Adrenal gland (tissue), 12 donors: Measurements from ENCODE around the gene NEMP1. TPM values are rescaled to one million over a fixed set of nuclear protein-coding genes. Genes with fewer than 3 reads are reported as not detected.
"Not testable (repeated sequence)": the region's sequence is repeated elsewhere in the genome, so short reads cannot be mapped to it uniquely, and the experiment has no call there.

ENCODE experiments used
- DNase-seq, 7 donors: peaks; one replicate each; pipeline ENCODE4 v3.0.0-alpha.2; 2019 to 2020
- H3K27ac ChIP-seq, 5 donors: fragments of 200-600 bp; sonication (generic) in 4 of 5; 1 replicate in 3 of 5; 2 replicates in 2 of 5; pipeline versions ENCODE4 v1.5.1 to v1.8.0; 2016 to 2020; ENCODE audit warnings: mild to moderate bottlenecking in 1 of 5
- H3K27me3 ChIP-seq: fragments of 200-600 bp; 2 replicates; pipeline ENCODE4 v1.8.0; 2021
- H3K36me3 ChIP-seq, 2 donors: fragments of 200-600 bp; replicated peaks in 1 of 2; 1 replicate in 1 of 2; 2 replicates in 1 of 2; pipeline versions ENCODE4 v1.5.1 to v1.8.0; 2018 to 2022
- H3K4me1 ChIP-seq, 2 donors: fragments of 200-600 bp; replicated peaks in 1 of 2; 1 replicate in 1 of 2; 2 replicates in 1 of 2; pipeline versions ENCODE4 v1.5.1 to v1.8.0; 2018 to 2021
- H3K4me3 ChIP-seq, 4 donors: fragments of 200-600 bp; sonication (generic) in 3 of 4; one replicate each; pipeline ENCODE4 v1.5.1; 2016 to 2018
- H3K9me3 ChIP-seq, 3 donors: fragments of 200-600 bp; sonication (generic) in 1 of 3; replicated peaks in 1 of 3; 1 replicate in 2 of 3; 2 replicates in 1 of 3; pipeline versions ENCODE4 v1.5.1 to v1.8.0; 2016 to 2021
- POLR2A ChIP-seq, 2 donors: fragments of 450-650 bp; IDR thresholded peaks; one replicate each; pipeline ENCODE4 v1.6.1; 2017; ENCODE audit warnings: antibody characterized with exemption in 2 of 2, mild to moderate bottlenecking in 2 of 2, moderate library complexity in 1 of 2
- WGBS, 4 donors: extraction: QIAGEN DNeasy Blood & Tissue Kit in 2 of 4; methylation state at CpG; one replicate each; pipeline versions ENCODE4 v1.1.5 to v1.1.7; 2013 to 2017; 5-methylcytosine and 5-hydroxymethylcytosine counted together
- intact Hi-C, 2 donors: fragments of 100-400 bp; cut with DNase I; formaldehyde crosslinking; loops; one replicate each; pipeline versions ENCODE4 v1.14.1 to v1.15.0; 2022 to 2023
- polyA plus RNA-seq, 3 donors: library from polyadenylated mRNA; stranded (reverse); fragments of 200-250 nt in 2 of 3; fragments of 350-450 nt in 1 of 3; fragmentation: Illumina TruSeq in 1 of 3; extraction: RNeasy Lipid Tissue Mini Kit (QIAGEN cat#74804) in 1 of 3; gene quantifications; one replicate each; pipeline ENCODE4 v1.2.3, GENCODE V29; 2013 to 2014
- total RNA-seq, 9 donors: library from RNA; depleted of rRNA in 4 of 9; stranded (reverse); fragments of >200 nt in 4 of 9; fragments of 120-200 nt in 1 of 9; fragmentation: NEBNext Ultra II Directional in 1 of 9; extraction: Animal tissue kit (Norgen Biotek cat#: 25700) in 1 of 9; gene quantifications; one replicate each; pipeline versions ENCODE4 v1.1.0 to v1.2.4, GENCODE V29; 2013 to 2023
- TF ChIP-seq, protein P1 (sequence below), 6 experiments: fragments of 450-650 bp in 4 of 6; fragments of 200-600 bp in 2 of 6; sonication (generic) in 1 of 6; IDR thresholded peaks; 1 replicate in 5 of 6; 2 replicates in 1 of 6; pipeline versions ENCODE4 v1.5.1 to v1.8.0; 2016 to 2021; ENCODE audit warnings: antibody characterized with exemption in 6 of 6, mild to moderate bottlenecking in 2 of 6, moderate library complexity in 1 of 6
- donor health status: healthy with polysubstance abuse.
- donor health status: Bipolar disorder and iron deficiency.
- donor health status: DM: yes; HTN: yes; CAD: no.
- donor health status: DM: no; HTN: no; CAD: no.
- donor health status: DM: no; HTN: no; CAD: no.
- donor health status: DM: yes; HTN: yes; CAD: no.

NEMP1 gene
- total and polyA plus RNA-seq, 12 donors, result 2.7 to 16.4 (median 7.6) TPM

DNA sequence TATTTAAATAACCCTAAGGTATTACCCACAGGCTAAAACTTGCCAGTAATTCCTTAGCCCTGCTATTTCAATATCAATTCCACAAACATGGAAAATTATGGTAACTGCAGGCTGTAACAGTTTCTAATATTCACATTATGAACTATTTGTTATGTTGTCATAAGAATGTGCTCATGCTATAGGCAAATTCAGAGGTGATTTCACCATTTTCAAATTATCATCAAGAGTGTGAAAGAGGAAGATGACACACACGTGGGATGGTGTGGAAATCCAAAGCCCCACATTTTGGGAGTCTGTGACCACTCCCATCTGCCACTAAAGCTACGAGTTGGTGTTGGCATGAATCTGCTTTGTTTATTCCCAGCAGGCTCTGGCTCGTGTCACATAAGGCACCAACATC, 22.8 kb downstream of the NEMP1 start:
- Histone ChIP-seq H3K36me3 (peaks cover 0 to 15% of the 10 kb centered on the region in 2 donors), H3K27ac (peak overlapping the region in 1 of 5 donors; percentile 75), H3K4me3 (no peak overlapping the region), H3K9me3 (no peaks in the 10 kb centered on the region), H3K27me3 (no peaks in the 10 kb centered on the region), H3K4me1 (no peaks in the 10 kb centered on the region)
- intact Hi-C loops, result loop anchor here in 1 of 2 donors (5.0 kb wide), 1 partner anchor 44 kb away; no protein-coding TSS in a partner anchor
- WGBS, 4 donors, result 62 to 70% (median 68%) methylated on average over 3 of the region's 3 CpGs
- DNase-seq, result peak in 1 of 7 donors; percentile 46
- TF ChIP-seq POLR2A (IDR thresholded peaks at IDR 0.05), result no peak
- TF ChIP-seq, protein P1, sequence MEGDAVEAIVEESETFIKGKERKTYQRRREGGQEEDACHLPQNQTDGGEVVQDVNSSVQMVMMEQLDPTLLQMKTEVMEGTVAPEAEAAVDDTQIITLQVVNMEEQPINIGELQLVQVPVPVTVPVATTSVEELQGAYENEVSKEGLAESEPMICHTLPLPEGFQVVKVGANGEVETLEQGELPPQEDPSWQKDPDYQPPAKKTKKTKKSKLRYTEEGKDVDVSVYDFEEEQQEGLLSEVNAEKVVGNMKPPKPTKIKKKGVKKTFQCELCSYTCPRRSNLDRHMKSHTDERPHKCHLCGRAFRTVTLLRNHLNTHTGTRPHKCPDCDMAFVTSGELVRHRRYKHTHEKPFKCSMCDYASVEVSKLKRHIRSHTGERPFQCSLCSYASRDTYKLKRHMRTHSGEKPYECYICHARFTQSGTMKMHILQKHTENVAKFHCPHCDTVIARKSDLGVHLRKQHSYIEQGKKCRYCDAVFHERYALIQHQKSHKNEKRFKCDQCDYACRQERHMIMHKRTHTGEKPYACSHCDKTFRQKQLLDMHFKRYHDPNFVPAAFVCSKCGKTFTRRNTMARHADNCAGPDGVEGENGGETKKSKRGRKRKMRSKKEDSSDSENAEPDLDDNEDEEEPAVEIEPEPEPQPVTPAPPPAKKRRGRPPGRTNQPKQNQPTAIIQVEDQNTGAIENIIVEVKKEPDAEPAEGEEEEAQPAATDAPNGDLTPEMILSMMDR (IDR thresholded peaks at IDR 0.05), result no peak

DNA sequence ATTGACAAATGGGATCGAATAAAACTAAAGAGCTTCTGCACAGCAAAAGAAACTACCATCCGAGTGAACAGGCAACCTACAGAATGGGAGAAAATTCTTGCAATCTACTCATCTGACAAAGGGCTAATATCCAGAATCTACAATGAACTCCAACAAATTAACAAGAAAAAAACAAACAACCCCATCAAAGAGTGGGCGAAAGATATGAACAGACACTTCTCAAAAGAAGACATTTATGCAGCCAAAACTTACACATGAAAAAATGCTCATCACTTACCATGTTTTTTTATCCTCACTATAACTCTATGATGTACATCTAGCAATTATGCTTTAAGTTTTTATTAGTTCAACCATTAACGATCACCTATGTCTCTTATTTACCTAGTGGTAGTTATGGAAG, 24.7 kb downstream of the NEMP1 start:
- H3K4me3 ChIP-seq, H3K9me3 ChIP-seq, H3K36me3 ChIP-seq, DNase-seq, intact Hi-C loops, H3K27me3 ChIP-seq, H3K4me1 ChIP-seq, H3K27ac ChIP-seq: not testable (repeated sequence)
- 94 to 98% (median 96%) methylated on average over 4 of the region's 4 CpGs for WGBS, 4 donors

DNA sequence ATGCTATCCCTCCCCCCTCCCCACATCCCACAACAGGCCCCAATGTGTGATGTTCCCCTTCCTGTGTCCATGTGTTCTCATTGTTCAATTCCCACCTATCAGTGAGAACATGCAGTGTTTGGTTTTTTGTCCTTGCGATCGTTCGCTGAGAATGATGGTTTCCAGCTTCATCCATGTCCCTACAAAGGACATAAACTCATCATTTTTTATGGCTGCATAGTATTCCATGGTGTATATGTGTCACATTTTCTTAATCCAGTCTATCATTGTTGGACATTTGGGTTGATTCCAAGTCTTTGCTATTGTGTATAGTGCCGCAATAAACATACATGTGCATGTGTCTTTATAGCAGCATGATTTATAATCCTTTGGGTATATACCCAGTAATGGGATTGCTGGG, 25.4 kb downstream of the NEMP1 start:
- WGBS, 4 donors, result 97 to 100% (median 98%) methylated on average over 4 of the region's 4 CpGs
- H3K27me3 ChIP-seq, H3K9me3 ChIP-seq, H3K36me3 ChIP-seq, H3K4me1 ChIP-seq, intact Hi-C loops, H3K4me3 ChIP-seq, H3K27ac ChIP-seq: not testable (repeated sequence)
- peak in 1 of 7 donors; percentile 4 for DNase-seq

GRCh38 chr12:57051011-57051410, 27.6 kb downstream of the NEMP1 start:
- Histone ChIP-seq H3K9me3 (no peaks in the 10 kb centered on the region), H3K27me3 (no peaks in the 10 kb centered on the region), H3K4me3 (no peak overlapping the region), H3K27ac (no peak overlapping the region), H3K36me3 (no peaks in the 10 kb centered on the region), H3K4me1 (no peaks in the 10 kb centered on the region)
- intact Hi-C loops, result no loop called here
- WGBS, 4 donors, result 89 to 100% (median 97%) methylated on average over 1 of the region's 1 CpG
- no peak for TF ChIP-seq POLR2A (IDR thresholded peaks at IDR 0.05)
- TF ChIP-seq, protein P1 (IDR thresholded peaks at IDR 0.05), result no peak
- no peak for DNase-seq

DNA sequence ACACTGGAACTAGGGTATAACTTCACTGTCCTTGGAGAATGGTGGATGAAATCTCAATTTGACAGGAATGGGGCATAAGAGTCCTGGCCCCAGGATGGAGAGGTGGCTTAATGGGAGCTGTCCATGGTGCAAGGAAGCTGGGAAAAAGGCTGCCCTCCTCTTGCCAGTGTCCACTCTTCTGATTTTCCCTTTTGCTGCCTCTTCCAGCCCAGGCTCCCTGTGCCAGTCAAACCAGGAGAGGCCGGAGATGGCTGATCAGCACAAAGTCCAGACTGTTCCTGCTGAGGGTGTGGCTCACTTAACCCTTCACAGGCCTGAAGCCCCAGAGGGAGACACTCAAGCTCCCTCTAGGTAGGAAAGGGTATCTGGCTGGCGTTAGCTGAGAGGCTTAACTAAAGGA, 28.7 kb downstream of the NEMP1 start, which contains the start of gene MYO1A:
Gene MYO1A, minus strand, starts transcription at position 240 of the 400 bp plus-strand sequence. CDS start 1,806 bp downstream, outside the sequence.
- no peak within 1 kb of the TSS for H3K4me3 ChIP-seq
- no peaks in the 10 kb centered on the region for H3K36me3 ChIP-seq
- intact Hi-C loops, result no loop called here
- WGBS, 4 donors, result 70 to 82% (median 78%) methylated on average over 2 of the region's 2 CpGs
- H3K27me3 ChIP-seq, result no peaks in the 10 kb centered on the region
- DNase-seq, result no peak
- H3K4me1 ChIP-seq, result no peaks in the 10 kb centered on the region
- no peak for TF ChIP-seq POLR2A (IDR thresholded peaks at IDR 0.05)
- TF ChIP-seq, protein P1 (IDR thresholded peaks at IDR 0.05), result no peak
- H3K27ac ChIP-seq, result no peak within 1 kb of the TSS
- no peaks in the 10 kb centered on the region for H3K9me3 ChIP-seq
